ENCODE data around the gene NAPEPLD.

The NAPEPLD gene

DNA sequence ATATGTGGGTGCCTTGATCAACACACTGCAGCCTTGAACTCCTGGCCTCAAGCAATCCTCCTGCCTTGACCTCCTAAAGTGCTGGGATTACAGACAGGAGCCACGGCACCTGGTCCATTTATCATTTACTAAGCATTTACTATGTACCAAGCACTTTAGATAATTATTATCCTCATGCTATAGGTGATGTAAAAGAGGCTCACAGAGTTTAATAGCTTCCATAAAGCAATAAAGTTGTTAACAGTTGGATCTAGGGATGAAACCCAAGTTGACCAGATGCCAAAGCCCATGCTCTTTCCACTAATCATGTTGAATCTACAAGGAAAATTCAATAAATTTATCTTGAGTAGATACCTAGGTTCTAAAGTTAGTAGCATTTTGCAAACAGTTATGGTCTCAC, 5.0 kb downstream of the NAPEPLD start:
- Histone ChIP-seq H3K9ac (ENCODE audit: low read depth in 1 of 2, low read length in 2 of 2) (no peak overlapping the region), H3K4me3 (ENCODE audit: low read depth in 1 of 2, low read length in 2 of 2) (no peak overlapping the region), H3K9me3 (ENCODE audit: control insufficient read depth in 1 of 2, low read length in 2 of 2) (no peaks in the 10 kb centered on the region), H3K4me1 (ENCODE audit: control insufficient read depth in 1 of 2, insufficient read depth in 2 of 2, low read length in 2 of 2) (peaks cover 4 to 27% of the 10 kb centered on the region in 2 donors), H3K27ac (ENCODE audit: low read depth, low read length) (no peak overlapping the region), H3K36me3 (ENCODE audit: control insufficient read depth in 1 of 2, insufficient read depth in 2 of 2, low read length in 2 of 2) (peaks cover 3 to 6% of the 10 kb centered on the region in 2 donors), H3K27me3 (ENCODE audit: control insufficient read depth in 1 of 2, insufficient read depth in 2 of 2, low read length in 2 of 2) (no peaks in the 10 kb centered on the region)

DNA sequence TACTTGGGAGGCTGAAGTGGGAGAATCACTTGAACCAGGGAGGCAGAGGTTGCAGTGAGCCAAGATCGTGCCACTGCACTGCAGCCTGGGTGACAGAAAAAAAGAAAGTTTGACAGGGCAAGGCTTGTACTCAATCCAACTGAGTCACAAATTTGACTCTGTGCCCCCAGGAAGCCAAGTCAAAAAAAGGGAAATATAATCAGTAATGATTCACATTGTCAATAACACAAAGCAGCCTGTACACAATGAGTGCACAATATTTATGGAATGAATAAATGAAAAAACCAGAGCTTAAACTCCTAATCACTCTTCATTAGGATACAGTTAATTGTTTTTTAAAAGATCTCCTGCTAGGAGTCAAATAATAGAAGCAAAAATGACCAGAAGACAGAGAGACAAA, 6.4 kb downstream of the NAPEPLD start:
- Histone ChIP-seq H3K27ac (ENCODE audit: low read depth, low read length) (no peak overlapping the region), H3K27me3 (ENCODE audit: control insufficient read depth in 1 of 2, insufficient read depth in 2 of 2, low read length in 2 of 2) (no peaks in the 10 kb centered on the region), H3K4me1 (ENCODE audit: control insufficient read depth in 1 of 2, insufficient read depth in 2 of 2, low read length in 2 of 2) (peaks cover 4 to 27% of the 10 kb centered on the region in 2 donors), H3K9ac (ENCODE audit: low read depth in 1 of 2, low read length in 2 of 2) (no peak overlapping the region), H3K36me3 (ENCODE audit: control insufficient read depth in 1 of 2, insufficient read depth in 2 of 2, low read length in 2 of 2) (peaks cover 3 to 6% of the 10 kb centered on the region in 2 donors), H3K9me3 (ENCODE audit: control insufficient read depth in 1 of 2, low read length in 2 of 2) (no peaks in the 10 kb centered on the region), H3K4me3 (ENCODE audit: low read depth in 1 of 2, low read length in 2 of 2) (no peak overlapping the region)

DNA sequence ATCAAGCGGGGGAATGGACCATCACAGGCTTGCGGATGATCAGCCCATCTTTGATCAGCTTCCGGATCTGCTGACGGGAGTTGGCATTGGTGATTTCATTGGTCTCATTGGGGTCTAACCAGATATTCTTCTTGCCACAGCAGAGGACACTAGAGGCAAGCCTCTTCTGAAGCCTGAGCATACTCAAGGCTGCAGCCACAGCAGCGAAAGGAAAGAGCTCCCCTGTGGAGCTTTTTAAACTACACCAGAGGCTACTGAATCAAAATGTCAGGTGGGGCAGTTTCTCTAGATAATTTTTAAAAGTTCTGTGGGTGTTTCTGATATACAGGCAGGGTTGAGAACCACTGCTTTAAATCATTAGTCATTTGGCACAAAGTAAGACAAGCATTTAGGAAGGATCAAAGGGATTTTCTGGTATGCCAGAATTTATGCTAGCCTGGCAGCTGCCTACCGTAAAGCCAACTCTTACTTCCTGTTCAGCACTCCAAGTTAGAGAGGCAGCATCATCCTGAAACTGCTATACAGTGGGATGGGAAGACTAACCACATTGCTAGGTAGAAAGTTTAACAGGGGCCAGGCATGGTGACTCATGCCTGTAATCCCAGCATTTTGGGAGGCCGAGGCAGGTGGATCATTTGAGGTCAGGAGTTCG, 7.0 kb downstream of the NAPEPLD start:
- H3K27me3 ChIP-seq (ENCODE audit: control insufficient read depth in 1 of 2, insufficient read depth in 2 of 2, low read length in 2 of 2), result no peaks in the 10 kb centered on the region
- H3K9me3 ChIP-seq (ENCODE audit: control insufficient read depth in 1 of 2, low read length in 2 of 2), result no peaks in the 10 kb centered on the region
- no peak overlapping the region for H3K27ac ChIP-seq (ENCODE audit: low read depth, low read length)
- no peak overlapping the region for H3K4me3 ChIP-seq (ENCODE audit: low read depth in 1 of 2, low read length in 2 of 2)
- peaks cover 4 to 21% of the 10 kb centered on the region in 2 donors for H3K4me1 ChIP-seq (ENCODE audit: control insufficient read depth in 1 of 2, insufficient read depth in 2 of 2, low read length in 2 of 2)
- H3K9ac ChIP-seq (ENCODE audit: low read depth in 1 of 2, low read length in 2 of 2), result no peak overlapping the region
- H3K36me3 ChIP-seq (ENCODE audit: control insufficient read depth in 1 of 2, insufficient read depth in 2 of 2, low read length in 2 of 2), result peaks cover 3 to 6% of the 10 kb centered on the region in 2 donors

DNA sequence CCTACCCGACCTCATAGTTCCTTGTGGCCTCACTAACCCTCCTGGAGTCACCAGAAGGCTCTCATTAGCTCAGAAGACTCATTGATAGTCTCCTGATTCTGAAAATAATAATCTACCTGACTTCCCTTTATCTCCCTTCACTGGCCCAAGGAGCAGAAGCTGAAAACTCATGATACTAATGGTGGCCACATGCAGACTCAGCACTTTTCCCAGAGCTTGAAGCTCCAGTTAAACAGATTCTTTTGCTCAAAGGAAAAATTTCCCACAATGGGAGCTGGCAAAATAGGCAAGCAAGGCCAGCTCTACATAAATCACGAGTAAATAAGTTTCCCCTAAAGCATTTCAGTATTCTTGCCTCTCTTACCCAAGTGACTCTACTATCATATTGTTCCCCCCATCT, 8.2 kb downstream of the NAPEPLD start:
- no peak overlapping the region for H3K9ac ChIP-seq (ENCODE audit: low read depth in 1 of 2, low read length in 2 of 2)
- no peak overlapping the region for H3K27ac ChIP-seq (ENCODE audit: low read depth, low read length)
- H3K27me3 ChIP-seq (ENCODE audit: control insufficient read depth in 1 of 2, insufficient read depth in 2 of 2, low read length in 2 of 2), result no peaks in the 10 kb centered on the region
- H3K9me3 ChIP-seq (ENCODE audit: control insufficient read depth in 1 of 2, low read length in 2 of 2), result no peaks in the 10 kb centered on the region
- H3K36me3 ChIP-seq (ENCODE audit: control insufficient read depth in 1 of 2, insufficient read depth in 2 of 2, low read length in 2 of 2), result peaks cover 3 to 6% of the 10 kb centered on the region in 2 donors
- no peak overlapping the region for H3K4me3 ChIP-seq (ENCODE audit: low read depth in 1 of 2, low read length in 2 of 2)
- peaks cover 4 to 18% of the 10 kb centered on the region in 2 donors for H3K4me1 ChIP-seq (ENCODE audit: control insufficient read depth in 1 of 2, insufficient read depth in 2 of 2, low read length in 2 of 2)

DNA sequence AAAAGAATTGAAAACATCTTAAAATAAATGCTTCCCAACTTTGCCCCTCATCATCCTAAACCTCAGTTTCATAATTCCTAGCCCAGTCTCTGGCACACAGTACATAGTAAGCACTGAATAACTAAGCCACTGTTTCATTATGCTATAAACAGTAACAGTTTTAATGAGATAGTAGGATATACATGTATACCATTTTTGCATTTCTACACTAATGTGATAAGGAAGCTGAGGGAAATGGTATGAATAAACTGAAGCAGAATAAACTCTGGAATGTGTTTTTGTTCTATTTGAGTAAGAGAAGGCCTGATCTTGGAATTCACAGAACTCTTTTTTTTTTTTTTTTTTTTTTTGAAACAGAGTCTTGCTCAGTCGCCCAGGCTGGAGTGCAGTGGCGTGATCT, 8.8 kb downstream of the NAPEPLD start:
- Histone ChIP-seq H3K4me3 (ENCODE audit: low read depth in 1 of 2, low read length in 2 of 2) (no peak overlapping the region), H3K4me1 (ENCODE audit: control insufficient read depth in 1 of 2, insufficient read depth in 2 of 2, low read length in 2 of 2) (peaks cover 0 to 18% of the 10 kb centered on the region in 2 donors), H3K27me3 (ENCODE audit: control insufficient read depth in 1 of 2, insufficient read depth in 2 of 2, low read length in 2 of 2) (no peaks in the 10 kb centered on the region), H3K9ac (ENCODE audit: low read depth in 1 of 2, low read length in 2 of 2) (no peak overlapping the region), H3K9me3 (ENCODE audit: control insufficient read depth in 1 of 2, low read length in 2 of 2) (no peaks in the 10 kb centered on the region), H3K36me3 (ENCODE audit: control insufficient read depth in 1 of 2, insufficient read depth in 2 of 2, low read length in 2 of 2) (peaks cover 3 to 6% of the 10 kb centered on the region in 2 donors), H3K27ac (ENCODE audit: low read depth, low read length) (no peak overlapping the region)

DNA sequence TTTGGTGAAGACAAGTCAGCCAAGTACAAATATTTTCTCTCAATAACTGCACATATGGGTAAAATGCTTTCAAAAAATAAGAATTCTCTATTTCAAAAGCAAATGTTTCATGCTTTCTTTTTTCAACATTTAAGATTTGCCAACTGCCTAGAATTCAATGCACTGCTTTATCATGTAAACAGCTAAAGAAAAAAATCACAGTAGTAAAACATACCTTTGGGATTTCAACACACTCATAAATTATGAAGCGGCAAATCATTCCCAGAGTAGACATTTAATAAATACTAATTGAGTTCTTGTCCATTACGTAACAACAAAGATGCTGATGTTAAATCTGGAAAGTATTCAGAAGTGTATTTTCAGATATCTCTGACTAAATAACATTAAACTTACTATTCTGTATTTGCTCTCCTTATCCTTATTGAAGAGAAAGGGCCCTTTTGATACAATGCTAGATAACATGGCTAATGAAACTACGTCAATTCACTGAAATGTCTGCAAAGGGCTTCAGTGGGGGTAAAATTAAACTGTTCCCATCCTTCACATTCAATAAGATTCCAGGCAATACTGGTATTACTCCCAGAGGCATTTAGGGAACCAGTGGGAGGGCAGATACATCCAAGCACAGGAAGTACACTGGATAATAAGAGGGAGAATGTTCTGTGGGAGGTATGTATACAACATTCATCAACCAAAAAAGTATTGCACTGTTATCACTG, 13.9 kb downstream of the NAPEPLD start:
- Histone ChIP-seq H3K27ac (ENCODE audit: low read depth, low read length) (no peak overlapping the region), H3K9ac (ENCODE audit: low read depth in 1 of 2, low read length in 2 of 2) (no peak overlapping the region), H3K4me1 (ENCODE audit: control insufficient read depth in 1 of 2, insufficient read depth in 2 of 2, low read length in 2 of 2) (peaks cover 0 to 4% of the 10 kb centered on the region in 2 donors), H3K27me3 (ENCODE audit: control insufficient read depth in 1 of 2, insufficient read depth in 2 of 2, low read length in 2 of 2) (no peaks in the 10 kb centered on the region), H3K36me3 (ENCODE audit: control insufficient read depth in 1 of 2, insufficient read depth in 2 of 2, low read length in 2 of 2) (peaks cover 3 to 4% of the 10 kb centered on the region in 2 donors), H3K4me3 (ENCODE audit: low read depth in 1 of 2, low read length in 2 of 2) (no peak overlapping the region), H3K9me3 (ENCODE audit: control insufficient read depth in 1 of 2, low read length in 2 of 2) (no peaks in the 10 kb centered on the region)

DNA sequence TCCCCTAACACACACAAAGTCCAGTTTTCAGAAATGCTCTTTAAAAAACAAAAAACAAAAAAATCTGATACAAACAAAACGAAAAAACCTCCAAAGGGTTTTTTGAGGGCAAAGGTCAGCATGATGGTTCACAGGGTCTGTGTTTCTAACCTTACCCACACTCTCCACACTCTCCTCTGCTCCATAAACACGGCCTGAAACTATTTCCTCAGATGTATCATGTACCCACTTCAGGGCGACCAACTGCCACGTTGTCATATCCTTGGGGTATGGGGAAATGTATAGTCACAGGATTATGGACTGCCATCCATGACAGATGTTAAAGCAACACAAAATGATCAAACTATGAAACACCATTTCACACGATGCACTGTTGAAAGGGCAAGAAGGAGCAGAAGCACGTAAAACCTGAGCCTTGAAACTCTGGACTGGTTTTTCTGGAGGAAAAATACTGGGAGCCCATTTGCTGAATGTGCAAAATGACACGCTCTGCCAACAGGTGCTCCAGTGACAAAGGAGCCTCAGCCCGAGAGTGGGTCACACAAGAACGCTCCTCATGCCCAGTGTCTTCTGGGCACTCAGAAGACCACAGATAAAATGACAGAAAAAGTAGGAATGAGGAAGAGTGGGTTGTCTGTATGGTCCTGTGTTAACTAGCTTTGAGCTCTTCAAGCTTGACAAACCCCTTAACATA, 15.8 kb downstream of the NAPEPLD start:
- H3K4me3 ChIP-seq (ENCODE audit: low read depth in 1 of 2, low read length in 2 of 2), result no peak overlapping the region
- no peaks in the 10 kb centered on the region for H3K27me3 ChIP-seq (ENCODE audit: control insufficient read depth in 1 of 2, insufficient read depth in 2 of 2, low read length in 2 of 2)
- no peak overlapping the region for H3K9ac ChIP-seq (ENCODE audit: low read depth in 1 of 2, low read length in 2 of 2)
- peaks cover 3 to 10% of the 10 kb centered on the region in 2 donors for H3K4me1 ChIP-seq (ENCODE audit: control insufficient read depth in 1 of 2, insufficient read depth in 2 of 2, low read length in 2 of 2)
- H3K36me3 ChIP-seq (ENCODE audit: control insufficient read depth in 1 of 2, insufficient read depth in 2 of 2, low read length in 2 of 2), result peaks cover 4% of the 10 kb centered on the region in 2 donors
- no peaks in the 10 kb centered on the region for H3K9me3 ChIP-seq (ENCODE audit: control insufficient read depth in 1 of 2, low read length in 2 of 2)
- no peak overlapping the region for H3K27ac ChIP-seq (ENCODE audit: low read depth, low read length)

DNA sequence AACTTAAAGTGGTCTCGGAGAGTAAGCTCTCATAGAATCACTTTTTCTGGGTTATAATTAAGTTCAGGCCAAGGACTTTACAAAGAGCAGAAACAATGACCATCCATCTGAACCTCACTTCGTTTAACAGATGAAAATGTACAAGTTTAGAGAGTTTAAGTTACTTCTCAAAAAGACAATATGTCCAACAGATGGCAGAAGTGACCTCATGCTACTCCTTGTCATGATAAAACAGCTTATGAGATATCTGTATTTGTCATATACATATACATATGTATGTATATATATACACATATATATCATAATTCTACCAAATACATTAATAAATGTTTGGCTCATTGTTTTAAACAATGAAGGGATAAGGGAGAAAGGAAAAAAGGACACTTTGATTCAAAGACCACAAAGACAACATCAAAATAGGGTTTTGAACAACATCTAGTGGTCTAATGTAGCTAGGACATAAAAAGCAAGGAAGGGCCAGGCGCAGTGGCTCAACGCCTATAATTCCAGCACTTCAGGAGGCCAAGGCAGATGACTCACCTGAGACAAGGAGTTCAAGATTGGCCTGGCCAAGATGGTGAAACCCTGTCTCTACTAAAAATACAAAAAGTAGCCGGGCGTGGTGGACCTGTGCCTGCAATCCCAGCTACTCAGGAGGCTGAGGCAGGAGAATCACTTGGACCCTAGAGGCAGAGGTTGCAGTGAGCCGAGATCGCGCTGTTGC, 17.8 kb downstream of the NAPEPLD start:
- no peak overlapping the region for H3K27ac ChIP-seq (ENCODE audit: low read depth, low read length)
- H3K4me1 ChIP-seq (ENCODE audit: control insufficient read depth in 1 of 2, insufficient read depth in 2 of 2, low read length in 2 of 2), result peaks cover 3 to 10% of the 10 kb centered on the region in 2 donors

DNA sequence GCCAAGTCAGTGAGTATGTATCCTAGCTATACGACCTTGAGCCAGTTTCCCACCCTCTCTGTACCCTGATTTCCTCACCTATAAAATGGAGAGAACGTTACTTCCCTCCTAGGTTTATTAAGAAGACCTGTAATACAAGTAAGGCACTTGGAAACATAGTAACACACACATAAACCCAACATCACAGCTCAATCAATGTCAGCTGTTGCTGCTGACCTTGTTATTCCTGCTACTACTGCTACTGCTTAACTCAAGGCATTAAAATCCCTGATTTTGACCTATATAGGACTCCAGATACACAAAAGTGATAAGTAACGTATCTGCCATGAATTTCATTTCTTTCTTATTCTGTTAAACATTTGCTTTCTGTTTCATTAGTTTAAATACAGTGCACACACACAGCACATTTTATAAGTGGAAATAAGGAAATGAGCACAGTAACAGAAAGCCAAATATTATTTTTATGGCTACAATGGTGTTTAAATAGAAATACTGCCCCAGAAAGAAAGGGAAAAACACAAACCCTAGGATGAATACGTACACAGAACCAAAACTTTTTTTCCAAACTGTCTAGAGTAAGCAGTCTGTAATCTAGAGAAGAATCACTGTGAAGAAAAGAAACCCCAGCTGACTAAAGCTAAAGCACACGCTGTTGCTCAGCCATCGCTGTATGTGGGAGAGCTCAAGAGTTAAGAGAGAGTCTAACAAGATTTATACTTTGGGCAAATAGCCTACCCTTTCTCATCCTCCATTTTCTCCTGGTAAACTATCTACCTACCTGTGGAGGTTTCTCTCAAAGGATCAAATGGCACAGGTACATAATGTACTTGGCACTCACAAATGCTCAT, 19.0 kb downstream of the NAPEPLD start:
- Histone ChIP-seq H3K9me3 (ENCODE audit: control insufficient read depth in 1 of 2, low read length in 2 of 2) (no peaks in the 10 kb centered on the region), H3K27me3 (ENCODE audit: control insufficient read depth in 1 of 2, insufficient read depth in 2 of 2, low read length in 2 of 2) (no peaks in the 10 kb centered on the region), H3K9ac (ENCODE audit: low read depth in 1 of 2, low read length in 2 of 2) (peak overlapping the region in 1 of 2 donors; percentile 34), H3K4me1 (ENCODE audit: control insufficient read depth in 1 of 2, insufficient read depth in 2 of 2, low read length in 2 of 2) (peaks cover 3 to 10% of the 10 kb centered on the region in 2 donors), H3K27ac (ENCODE audit: low read depth, low read length) (no peak overlapping the region), H3K4me3 (ENCODE audit: low read depth in 1 of 2, low read length in 2 of 2) (no peak overlapping the region), H3K36me3 (ENCODE audit: control insufficient read depth in 1 of 2, insufficient read depth in 2 of 2, low read length in 2 of 2) (peaks cover 17% of the 10 kb centered on the region in 2 donors)

More for the DNA sequence above, 17.8 kb downstream of the NAPEPLD start:
- peaks cover 15 to 17% of the 10 kb centered on the region in 2 donors for H3K36me3 ChIP-seq (ENCODE audit: control insufficient read depth in 1 of 2, insufficient read depth in 2 of 2, low read length in 2 of 2)
- no peaks in the 10 kb centered on the region for H3K27me3 ChIP-seq (ENCODE audit: control insufficient read depth in 1 of 2, insufficient read depth in 2 of 2, low read length in 2 of 2)
- H3K9ac ChIP-seq (ENCODE audit: low read depth in 1 of 2, low read length in 2 of 2), result no peak overlapping the region
- no peaks in the 10 kb centered on the region for H3K9me3 ChIP-seq (ENCODE audit: control insufficient read depth in 1 of 2, low read length in 2 of 2)
- H3K4me3 ChIP-seq (ENCODE audit: low read depth in 1 of 2, low read length in 2 of 2), result no peak overlapping the region
